Measurements from ENCODE around the gene KLK5.
"Not testable (repeated sequence)": the region's sequence is repeated elsewhere in the genome, so short reads cannot be mapped to it uniquely, and the experiment has no call there.

The KLK5 gene

GRCh38 chr19:50921426-50922316, 31.2 kb downstream of the KLK5 start:
- no peak for DNase-seq (ENCODE audit: low read depth)

- no peak for DNase-seq (ENCODE audit: low read depth)
Measured at GRCh38 chr19:50916069-50916468, 36.8 kb downstream of the KLK5 start.

- DNase-seq (ENCODE audit: low read depth), result no peak
Measured at GRCh38 chr19:50912727-50913716, 39.8 kb downstream of the KLK5 start.

GRCh38 chr19:50912102-50912599, 40.7 kb downstream of the KLK5 start:
- DNase-seq (ENCODE audit: low read depth), result no peak

- no peak for DNase-seq (ENCODE audit: low read depth)
Measured at GRCh38 chr19:50911206-50912101, 41.4 kb downstream of the KLK5 start, which contains the start of gene KLK4. KLK4 (minus strand) TSS chr19:50911395; CDS start chr19:50910738, 657 bp downstream.

GRCh38 chr19:50910722-50911121, 42.1 kb downstream of the KLK5 start:
- DNase-seq (ENCODE audit: low read depth), result no peak

GRCh38 chr19:50909240-50910070, 43.4 kb downstream of the KLK5 start:
- DNase-seq (ENCODE audit: low read depth), result no peak

GRCh38 chr19:50908336-50908735, 44.5 kb downstream of the KLK5 start:
- DNase-seq (ENCODE audit: low read depth), result no peak

GRCh38 chr19:50906217-50906616, 46.6 kb downstream of the KLK5 start:
- DNase-seq (ENCODE audit: low read depth), result no peak

GRCh38 chr19:50902640-50903039, 50.2 kb downstream of the KLK5 start:
- DNase-seq (ENCODE audit: low read depth), result no peak

GRCh38 chr19:50899569-50899968, 53.3 kb downstream of the KLK5 start:
- no peak for DNase-seq (ENCODE audit: low read depth)

GRCh38 chr19:50898018-50898417, 54.8 kb downstream of the KLK5 start:
- DNase-seq (ENCODE audit: low read depth), result no peak

GRCh38 chr19:50897612-50898011, 55.2 kb downstream of the KLK5 start:
- DNase-seq (ENCODE audit: low read depth), result no peak

- no peak for DNase-seq (ENCODE audit: low read depth)
Measured at GRCh38 chr19:50897191-50897607, 55.6 kb downstream of the KLK5 start.

- no peak for DNase-seq (ENCODE audit: low read depth)
Measured at GRCh38 chr19:50896591-50897190, 56.1 kb downstream of the KLK5 start.

GRCh38 chr19:50896089-50896590, 56.7 kb downstream of the KLK5 start:
- not testable (repeated sequence) for DNase-seq (ENCODE audit: low read depth)

GRCh38 chr19:50894478-50895356, 58.1 kb downstream of the KLK5 start:
- DNase-seq (ENCODE audit: low read depth), result no peak

All from GM04503 (cell line).